ENCODE data around the gene BSN.
"Not testable (repeated sequence)": the region's sequence is repeated elsewhere in the genome, so short reads cannot be mapped to it uniquely, and the experiment has no call there.

The BSN gene

DNA sequence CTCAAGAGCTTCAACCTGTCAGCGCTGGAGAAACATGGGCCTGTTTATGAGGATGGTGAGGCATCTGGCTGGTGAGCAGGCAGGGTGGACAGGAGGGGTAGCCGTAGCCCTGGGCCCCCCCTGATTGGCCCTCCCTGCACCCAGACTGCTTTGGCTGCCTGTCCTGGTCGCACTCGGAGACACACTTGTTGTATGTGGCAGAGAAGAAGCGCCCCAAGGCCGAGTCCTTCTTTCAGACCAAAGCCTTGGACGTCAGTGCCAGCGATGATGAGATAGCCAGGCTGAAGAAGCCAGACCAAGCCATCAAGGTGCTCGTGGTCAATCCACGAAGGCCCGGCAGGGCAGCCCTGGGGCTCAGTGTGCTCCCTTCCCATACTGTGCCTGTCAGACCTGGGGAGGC, 121.6 kb downstream of the BSN start:
- FAIRE-seq = no peak

DNA sequence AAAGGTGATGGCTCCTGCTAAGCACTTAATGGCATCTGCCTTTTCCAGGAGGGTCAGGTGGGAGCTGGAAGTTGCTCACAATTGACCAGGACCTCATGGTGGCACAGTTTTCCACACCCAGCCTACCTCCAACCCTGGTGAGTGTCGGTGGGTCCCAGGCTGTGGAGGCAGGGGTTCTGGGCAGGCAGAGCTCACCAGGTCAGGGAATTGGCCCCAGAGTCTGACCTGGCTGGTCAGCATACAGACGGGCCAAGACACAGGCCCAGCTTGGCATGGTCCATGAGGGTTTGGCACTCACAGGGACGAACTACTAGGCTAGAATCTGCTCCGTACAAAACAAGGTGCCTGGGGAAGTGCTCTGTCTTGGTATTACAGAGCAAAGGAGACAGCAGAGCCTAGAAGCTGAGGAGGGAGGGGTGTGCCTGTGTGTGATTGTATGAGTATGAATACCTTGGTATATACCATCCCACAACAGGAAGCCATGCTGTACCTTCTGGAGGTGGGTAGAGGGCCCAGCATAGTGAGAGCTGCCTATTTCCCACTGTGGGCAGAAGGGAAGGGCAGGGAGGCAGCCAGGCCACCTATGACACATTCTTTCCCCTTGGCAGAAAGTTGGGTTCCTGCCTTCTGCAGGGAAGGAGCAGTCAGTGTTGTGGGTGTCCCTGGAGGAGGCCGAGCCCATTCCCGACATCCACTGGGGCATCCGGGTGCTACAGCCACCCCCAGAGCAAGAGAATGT, 126.4 kb downstream of the BSN start:
- FAIRE-seq = no peak

DNA sequence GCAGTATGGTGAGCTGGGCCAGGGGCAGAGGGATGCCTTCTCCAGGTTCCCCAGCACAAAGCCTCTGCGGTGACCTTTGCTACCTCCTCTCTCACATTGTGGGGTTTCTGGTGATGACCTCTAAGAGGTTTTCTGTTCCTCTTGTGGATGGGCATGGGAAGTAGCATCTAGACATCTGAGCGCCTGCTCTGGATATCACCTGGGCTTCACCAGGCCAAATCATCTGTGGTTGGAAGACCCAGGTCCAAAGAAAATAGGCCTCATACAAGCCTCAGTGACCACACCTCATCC, 126.9 kb downstream of the BSN start:
- FAIRE-seq = no peak

- FAIRE-seq = no peak
Observed at GRCh38 chr3:49681543-49681942, 127.3 kb downstream of the BSN start.

DNA sequence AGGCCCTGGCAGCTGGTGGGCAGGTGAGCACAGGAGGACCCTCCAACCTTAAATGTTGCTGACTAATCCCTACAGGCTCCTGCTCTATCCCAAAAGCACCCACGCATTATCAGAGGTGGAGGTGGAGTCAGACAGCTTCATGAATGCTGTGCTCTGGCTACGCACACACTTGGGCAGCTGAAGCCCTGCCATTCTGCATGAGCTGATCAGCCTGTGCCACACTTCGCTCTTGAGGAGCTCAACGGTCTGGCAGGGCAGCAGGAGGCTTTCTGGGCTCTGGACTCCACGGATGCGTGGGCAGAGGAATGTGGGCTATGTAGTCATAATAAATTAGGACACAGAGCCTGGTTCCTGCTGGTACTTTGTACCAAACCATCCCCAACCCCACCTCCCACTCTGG, 128.9 kb downstream of the BSN start:
- no peak for FAIRE-seq

DNA sequence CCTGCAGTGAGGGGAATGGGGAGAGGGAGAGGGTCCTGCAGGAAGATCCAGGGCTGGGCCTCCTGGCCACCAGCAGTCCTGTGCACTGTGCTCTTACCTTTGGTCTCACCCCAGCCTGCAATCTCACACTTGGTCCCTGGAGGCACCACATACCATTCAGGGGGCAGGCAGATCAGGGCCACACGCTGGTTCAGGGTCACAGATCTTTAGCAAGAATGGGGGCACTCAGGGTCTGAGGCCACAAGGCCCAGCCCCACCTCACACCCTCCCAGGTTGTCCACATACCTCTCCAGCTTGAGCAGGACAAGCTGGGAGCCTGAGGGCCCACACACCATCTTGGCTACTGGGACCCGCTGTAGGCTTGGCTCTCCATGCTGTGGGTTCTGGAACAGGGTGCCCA, 130.2 kb downstream of the BSN start:
- FAIRE-seq = not testable (repeated sequence)

- not testable (repeated sequence) for FAIRE-seq
Observed at GRCh38 chr3:49685103-49685502, 130.8 kb downstream of the BSN start.

DNA sequence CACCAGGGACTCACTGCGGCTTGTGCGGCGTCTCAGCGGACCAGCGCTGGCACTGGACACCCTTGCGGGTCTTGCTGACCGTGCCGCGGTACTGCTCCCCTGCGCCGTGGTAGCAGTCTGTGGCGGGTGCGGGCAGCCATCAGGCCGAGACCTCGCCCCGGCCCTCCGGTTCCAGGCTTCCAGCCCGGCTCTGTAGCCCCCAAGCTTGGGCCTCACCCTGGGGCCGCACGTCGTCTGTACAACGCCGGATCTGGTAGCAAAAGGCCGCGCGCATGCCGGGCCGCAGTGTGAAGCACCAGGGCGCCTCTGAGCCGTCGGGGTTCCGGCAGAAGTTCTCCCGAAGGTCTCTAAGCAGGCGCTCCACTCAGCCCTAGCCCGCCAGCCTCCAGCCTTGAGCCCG, 131.6 kb downstream of the BSN start:
- FAIRE-seq = not testable (repeated sequence)

DNA sequence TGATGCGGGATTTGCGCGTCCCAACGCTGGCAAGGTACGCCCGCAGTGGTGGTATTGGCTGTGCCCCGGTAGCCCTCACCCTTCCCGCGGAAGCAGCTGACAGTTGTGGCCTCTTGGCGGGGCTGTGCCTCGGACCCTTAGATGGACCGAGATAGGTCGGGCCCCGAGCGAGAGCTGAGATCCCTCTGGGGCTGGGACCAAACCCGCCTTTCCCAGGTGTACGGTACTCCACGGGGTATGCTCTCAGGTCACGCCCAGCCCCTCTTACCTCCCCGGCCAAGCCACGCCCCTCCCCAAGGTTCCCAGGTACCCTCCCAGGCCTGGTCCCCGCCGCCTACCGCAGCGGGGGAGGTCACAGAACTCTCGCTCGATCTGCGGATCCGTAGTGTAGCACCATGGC, 132.1 kb downstream of the BSN start:
- FAIRE-seq = not testable (repeated sequence)

GRCh38 chr3:49686769-49687423, 132.6 kb downstream of the BSN start:
- FAIRE-seq = not testable (repeated sequence)

- FAIRE-seq = not testable (repeated sequence)
Observed at GRCh38 chr3:49687424-49687795, 133.1 kb downstream of the BSN start.

GRCh38 chr3:49688338-49689045, 134.2 kb downstream of the BSN start:
- FAIRE-seq = not testable (repeated sequence)

DNA sequence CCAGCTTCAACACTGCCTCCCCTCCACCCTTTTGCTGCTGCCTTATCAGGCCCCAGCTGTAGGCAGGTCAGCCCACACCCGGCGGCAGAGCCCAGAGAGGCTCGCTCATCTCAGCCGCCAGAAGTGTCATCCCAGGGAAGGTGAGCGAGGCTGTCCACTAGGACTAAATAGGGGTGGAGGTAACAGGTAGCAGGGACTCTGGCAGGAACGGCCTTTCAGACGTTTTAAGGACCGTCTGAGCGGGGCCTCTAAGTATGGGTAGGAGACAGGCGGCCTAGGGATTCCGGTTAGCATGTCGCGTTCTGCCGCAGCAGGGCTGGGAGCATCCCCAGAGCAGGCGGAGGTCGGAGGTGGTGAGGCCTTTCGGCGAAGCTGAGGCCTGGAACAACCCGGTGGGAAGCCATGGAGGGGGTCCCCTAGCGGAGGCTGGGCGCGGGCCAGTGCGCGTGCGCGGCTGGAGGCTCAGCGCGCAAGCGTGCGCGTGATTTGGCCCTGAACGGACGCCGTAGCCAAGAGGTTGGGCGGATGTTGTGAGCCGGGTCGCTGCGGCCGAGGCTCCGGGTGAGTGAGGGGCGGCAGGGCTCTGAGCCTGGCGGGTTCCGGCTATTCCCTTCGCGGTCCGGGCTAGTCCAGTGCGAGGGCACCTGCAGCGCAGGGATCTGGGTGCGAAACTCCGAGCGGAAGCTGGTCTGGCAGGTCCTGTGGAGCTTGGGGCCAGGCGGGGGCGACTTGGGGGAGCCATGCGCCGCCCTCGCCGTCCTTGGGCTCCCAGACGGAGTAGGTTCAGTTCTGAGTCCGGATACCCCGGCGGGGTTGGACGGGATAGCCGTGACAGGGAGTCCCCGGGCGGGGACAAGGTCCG, 135.0 kb downstream of the BSN start, which contains the start of the genes MST1 and RNF123:
Gene MST1, minus strand, starts transcription at position 429 of the 862 bp plus-strand sequence. CDS start 783 bp downstream, outside the sequence.
Gene RNF123, plus strand, starts transcription at position 512 of the 862 bp plus-strand sequence. CDS start 1,609 bp downstream, outside the sequence.
- FAIRE-seq = no peak

GRCh38 chr3:49689908-49690624, 135.8 kb downstream of the BSN start:
- FAIRE-seq = not testable (repeated sequence)

DNA sequence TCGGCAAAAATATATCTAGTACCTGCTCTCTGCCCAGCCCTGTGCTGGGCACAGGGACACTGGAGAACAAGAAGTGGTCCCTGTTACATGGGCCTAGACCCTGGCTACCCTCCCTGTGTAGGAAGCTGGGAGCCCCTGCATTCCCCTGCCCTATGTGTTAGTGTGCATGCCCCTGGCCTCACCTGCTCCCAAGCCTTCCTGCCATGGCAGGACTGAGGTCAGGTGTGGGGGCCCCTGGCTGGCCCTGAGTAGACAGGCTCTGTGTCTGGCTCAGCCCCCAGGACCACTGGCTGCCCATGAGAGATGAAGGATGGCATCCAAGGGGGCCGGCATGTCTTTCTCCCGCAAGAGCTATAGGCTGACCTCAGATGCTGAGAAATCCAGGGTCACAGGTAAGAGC, 136.6 kb downstream of the BSN start:
- FAIRE-seq = not testable (repeated sequence)

- not testable (repeated sequence) for FAIRE-seq
Observed at GRCh38 chr3:49691481-49691880, 137.2 kb downstream of the BSN start.

- not testable (repeated sequence) for FAIRE-seq
Observed at GRCh38 chr3:49694409-49695070, 140.3 kb downstream of the BSN start.

DNA sequence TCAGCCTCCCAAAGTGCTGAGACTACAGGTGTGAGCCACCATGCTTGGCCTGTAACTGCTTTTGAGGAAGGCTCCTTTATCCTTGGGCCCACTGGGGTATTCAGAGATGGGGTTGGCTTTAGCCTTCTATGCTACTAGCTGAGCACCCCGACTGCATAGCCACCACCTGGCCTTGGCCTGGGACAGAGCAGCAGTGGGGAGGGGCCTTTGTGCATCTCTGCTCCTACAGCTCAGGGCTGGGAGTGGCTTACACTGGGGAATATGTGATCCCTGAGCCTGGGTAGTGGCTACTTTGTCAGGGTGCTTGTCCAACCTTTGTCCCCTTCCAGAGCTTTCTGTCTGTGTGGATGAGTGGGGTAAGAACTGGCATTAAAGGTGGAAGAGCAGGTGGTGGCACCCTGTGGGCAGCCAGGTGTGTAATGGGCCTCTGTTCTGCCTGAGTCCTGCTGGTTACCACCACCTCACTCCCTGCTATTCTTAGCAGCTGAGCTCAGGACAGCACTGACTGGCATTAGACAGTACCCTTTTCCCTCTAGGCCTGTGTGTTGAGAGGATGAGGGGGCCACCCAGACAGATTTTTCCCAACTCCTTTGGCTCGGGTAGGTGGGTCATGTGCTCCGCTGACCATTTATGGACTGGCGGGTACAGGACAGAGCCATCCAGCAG, 141.2 kb downstream of the BSN start:
- FAIRE-seq = not testable (repeated sequence)

- FAIRE-seq = no peak
Observed at GRCh38 chr3:49699281-49699979, 145.2 kb downstream of the BSN start.

DNA sequence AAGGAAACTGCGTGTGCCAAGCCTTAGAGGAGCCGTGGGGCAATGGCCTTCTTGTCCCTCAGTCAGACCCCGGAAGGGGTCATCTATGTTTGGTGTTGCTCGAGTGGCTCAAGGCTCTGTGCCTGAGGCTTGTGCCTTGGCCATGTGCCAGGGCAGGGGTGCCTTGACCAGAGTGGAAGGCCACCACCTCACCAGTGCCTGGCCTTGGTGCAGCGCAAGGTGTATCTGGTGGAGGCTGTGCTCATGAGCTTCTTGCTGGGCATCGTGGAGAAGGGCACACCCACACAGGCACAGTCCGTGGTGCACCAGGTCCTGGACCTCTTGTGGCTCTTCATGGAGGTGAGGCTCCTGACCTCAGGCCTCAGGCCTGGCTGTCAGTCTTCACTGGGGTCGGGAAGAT, 145.7 kb downstream of the BSN start:
- FAIRE-seq = no peak

Data from colon (tissue), 2 donors.